Chondrocyte (in vitro differentiated cells): Measurements from ENCODE around the gene SEMA7A. TPM values are rescaled to one million over a fixed set of nuclear protein-coding genes. Genes with fewer than 3 reads are reported as not detected.

Source experiments
- DNase-seq: peaks from one replicate; pipeline ENCODE4 v3.0.0; 2021; ENCODE audit warnings: mixed read lengths, low spot score
- H3K27ac Mint-ChIP-seq: one replicate; pipeline ENCODE4 v1.8.0; 2021; ENCODE audit warnings: mild to moderate bottlenecking, moderate library complexity, mixed read lengths; ENCODE audit not compliant: unreplicated experiment
- H3K27me3 Mint-ChIP-seq: 2 replicates; pipeline ENCODE4 v1.8.0; 2021; ENCODE audit warnings: low read depth, mixed read lengths
- H3K36me3 Mint-ChIP-seq: 2 replicates; pipeline ENCODE4 v1.8.0; 2021; ENCODE audit warnings: low read depth, mixed read lengths
- H3K4me1 Mint-ChIP-seq: 2 replicates; pipeline ENCODE4 v1.8.0; 2021; ENCODE audit warnings: low read depth, mild to moderate bottlenecking, mixed read lengths
- H3K4me3 Mint-ChIP-seq: one replicate; pipeline ENCODE4 v1.8.0; 2021; ENCODE audit warnings: mild to moderate bottlenecking, moderate library complexity, mixed read lengths; ENCODE audit not compliant: unreplicated experiment
- H3K9me3 Mint-ChIP-seq: 2 replicates; pipeline ENCODE4 v1.8.0; 2021; ENCODE audit warnings: low read depth, mixed read lengths
- total RNA-seq: library from RNA; stranded (reverse); gene quantifications from 3 replicates; pipeline ENCODE4 v1.2.1, GENCODE V29; 2021
- TF ChIP-seq, protein P1 (sequence below): fragments of 200-600 bp; sonication (generic); IDR thresholded peaks from 2 replicates; pipeline ENCODE4 v1.5.0; 2021; ENCODE audit warnings: antibody characterized with exemption, mild to moderate bottlenecking, moderate library complexity

SEMA7A gene
- total RNA-seq, 1 donor from 2014 or later, result 2.3 TPM

DNA sequence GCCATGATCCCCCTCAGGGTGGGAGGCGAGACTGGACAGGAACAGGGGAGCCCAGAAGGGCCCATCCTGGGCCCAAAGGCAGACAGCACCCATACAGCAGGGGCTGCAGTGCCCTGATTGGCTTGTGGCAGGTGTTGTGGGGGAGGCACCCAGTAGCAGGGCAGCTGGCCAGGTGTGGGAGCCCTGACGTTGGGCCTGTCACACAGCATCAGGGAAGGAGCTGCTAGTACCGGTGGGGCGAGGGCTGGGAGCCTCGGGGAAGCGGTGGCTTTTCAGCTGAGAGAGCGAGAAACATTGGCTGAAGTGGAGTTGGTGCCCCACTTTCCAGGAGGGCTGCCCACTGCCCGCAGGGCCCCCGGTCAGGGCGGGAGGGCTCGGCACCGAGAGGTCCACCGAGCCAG is 46.6 kb downstream of the SEMA7A start:
- TF ChIP-seq, protein P1, sequence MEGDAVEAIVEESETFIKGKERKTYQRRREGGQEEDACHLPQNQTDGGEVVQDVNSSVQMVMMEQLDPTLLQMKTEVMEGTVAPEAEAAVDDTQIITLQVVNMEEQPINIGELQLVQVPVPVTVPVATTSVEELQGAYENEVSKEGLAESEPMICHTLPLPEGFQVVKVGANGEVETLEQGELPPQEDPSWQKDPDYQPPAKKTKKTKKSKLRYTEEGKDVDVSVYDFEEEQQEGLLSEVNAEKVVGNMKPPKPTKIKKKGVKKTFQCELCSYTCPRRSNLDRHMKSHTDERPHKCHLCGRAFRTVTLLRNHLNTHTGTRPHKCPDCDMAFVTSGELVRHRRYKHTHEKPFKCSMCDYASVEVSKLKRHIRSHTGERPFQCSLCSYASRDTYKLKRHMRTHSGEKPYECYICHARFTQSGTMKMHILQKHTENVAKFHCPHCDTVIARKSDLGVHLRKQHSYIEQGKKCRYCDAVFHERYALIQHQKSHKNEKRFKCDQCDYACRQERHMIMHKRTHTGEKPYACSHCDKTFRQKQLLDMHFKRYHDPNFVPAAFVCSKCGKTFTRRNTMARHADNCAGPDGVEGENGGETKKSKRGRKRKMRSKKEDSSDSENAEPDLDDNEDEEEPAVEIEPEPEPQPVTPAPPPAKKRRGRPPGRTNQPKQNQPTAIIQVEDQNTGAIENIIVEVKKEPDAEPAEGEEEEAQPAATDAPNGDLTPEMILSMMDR, result no peak
- H3K36me3 Mint-ChIP-seq, result no peaks in the 10 kb centered on the region
- no peak overlapping the region for H3K4me3 Mint-ChIP-seq
- no peaks in the 10 kb centered on the region for H3K27me3 Mint-ChIP-seq
- DNase-seq, result no peak
- H3K9me3 Mint-ChIP-seq, result no peaks in the 10 kb centered on the region
- no peak overlapping the region for H3K27ac Mint-ChIP-seq
- H3K4me1 Mint-ChIP-seq, result no peaks in the 10 kb centered on the region

DNA sequence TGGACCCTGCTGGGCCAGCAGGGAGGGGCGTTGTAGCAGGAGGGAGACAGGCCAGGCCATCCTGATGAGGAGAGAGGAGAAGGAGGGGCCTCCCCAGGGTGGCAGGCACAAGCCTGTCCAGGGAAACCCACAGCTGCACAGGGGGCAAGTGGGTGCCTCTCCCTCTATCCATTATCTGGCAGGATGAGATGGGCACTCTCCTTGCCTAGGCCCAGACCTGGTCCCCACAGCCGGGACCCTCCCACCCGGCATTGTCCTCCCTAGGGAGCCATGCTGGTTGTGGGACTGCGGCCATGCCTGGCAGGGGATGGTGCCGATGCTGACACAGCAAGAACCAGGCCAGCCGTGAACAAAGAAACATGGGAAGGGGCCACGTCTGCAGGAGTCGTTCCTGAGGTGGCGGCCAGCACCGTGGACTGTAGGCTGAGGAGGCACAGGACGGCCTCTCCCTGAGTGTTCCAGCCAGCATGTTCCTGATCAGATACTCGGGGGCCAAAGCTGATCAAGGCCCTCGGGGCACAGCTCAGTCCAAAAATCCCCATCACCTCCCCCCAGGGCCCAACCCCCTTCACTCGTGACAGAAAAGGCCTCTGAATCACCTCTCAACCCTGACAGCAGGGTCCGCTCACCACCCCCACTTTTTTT is 47.1 kb downstream of the SEMA7A start:
- H3K36me3 Mint-ChIP-seq, result no peaks in the 10 kb centered on the region
- TF ChIP-seq, protein P1, result no peak
- H3K27ac Mint-ChIP-seq, result no peak overlapping the region
- H3K27me3 Mint-ChIP-seq, result no peaks in the 10 kb centered on the region
- no peak overlapping the region for H3K4me3 Mint-ChIP-seq
- H3K9me3 Mint-ChIP-seq, result no peaks in the 10 kb centered on the region
- no peak for DNase-seq
- H3K4me1 Mint-ChIP-seq, result no peaks in the 10 kb centered on the region

DNA sequence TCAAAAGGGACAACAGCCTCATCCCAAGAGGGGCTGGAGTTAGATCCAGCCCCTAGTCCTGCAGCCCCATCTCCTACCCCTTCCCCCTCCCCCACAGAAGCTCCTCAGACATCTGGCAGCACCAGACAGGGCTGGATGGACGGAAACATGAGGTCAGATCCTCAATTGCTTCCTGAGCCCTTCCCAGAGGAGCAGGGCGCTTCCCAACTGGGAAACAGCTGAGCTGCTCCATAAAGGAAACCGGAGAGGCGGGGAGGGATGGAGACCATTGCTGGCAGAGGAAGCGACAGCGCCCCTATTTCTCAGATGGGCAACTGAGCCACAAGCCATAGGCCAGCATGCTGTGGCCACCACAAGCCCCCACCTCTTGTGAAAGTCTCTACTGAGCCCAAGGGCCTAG is 48.0 kb downstream of the SEMA7A start:
- Mint-ChIP-seq H3K9me3 (no peaks in the 10 kb centered on the region), H3K4me3 (no peak overlapping the region), H3K27ac (no peak overlapping the region), H3K27me3 (no peaks in the 10 kb centered on the region), H3K36me3 (no peaks in the 10 kb centered on the region), H3K4me1 (no peaks in the 10 kb centered on the region)
- TF ChIP-seq, protein P1, result no peak
- DNase-seq, result no peak

DNA sequence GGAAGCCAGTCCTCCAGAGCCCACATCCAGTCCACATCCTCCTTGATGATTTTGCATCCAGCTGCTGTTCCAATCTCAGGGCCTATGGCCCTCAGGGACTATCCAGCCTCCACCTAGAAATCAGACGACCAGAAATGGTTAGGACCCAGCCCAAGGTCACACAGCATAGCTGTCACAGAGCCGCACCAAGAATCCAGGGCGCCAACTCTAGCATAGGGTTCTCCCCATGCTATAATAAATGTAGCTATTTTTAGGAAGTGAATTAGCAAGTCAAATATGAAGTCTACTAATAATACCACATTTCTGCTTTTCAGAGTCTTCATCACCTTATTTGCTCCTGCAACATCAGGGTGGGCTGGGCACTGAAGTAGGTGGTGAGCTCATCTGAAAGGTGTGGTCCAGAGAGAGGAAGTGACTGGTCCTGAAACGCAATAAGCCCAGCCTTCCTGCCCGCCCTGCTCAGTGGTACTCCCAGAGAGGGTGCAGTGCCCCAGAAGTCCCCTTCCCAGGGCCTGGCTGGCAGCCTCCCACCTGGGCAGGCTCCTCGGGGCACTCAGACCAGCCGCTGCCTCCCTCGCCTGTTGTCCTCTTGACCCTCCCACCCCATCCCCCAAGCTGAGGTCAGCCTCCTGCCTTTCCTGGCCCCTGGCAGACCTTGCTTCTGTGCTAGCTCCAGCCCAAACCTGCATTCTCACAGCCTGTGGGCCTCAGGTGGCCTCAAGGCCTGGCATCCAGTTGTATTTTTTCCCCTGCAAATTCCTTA is 48.7 kb downstream of the SEMA7A start:
- Mint-ChIP-seq H3K4me1 (no peaks in the 10 kb centered on the region), H3K27ac (no peak overlapping the region)
- DNase-seq, result no peak

DNA sequence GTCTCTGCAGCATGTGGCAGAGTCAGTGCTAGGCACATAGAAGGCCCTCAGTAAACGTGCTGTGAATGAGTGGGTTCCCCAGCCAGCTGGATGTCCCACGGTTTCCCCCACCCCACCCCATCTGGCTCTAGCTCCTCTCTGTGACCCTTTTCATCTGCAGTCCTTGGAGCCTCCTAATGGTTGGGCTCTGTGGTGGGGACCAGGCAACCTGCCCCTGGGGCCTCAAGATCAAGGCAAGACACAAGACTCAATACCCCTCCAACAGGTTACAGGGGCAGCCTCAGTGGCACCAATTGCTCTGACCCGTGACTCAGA is 49.2 kb downstream of the SEMA7A start:
- H3K27ac Mint-ChIP-seq, result no peak overlapping the region
- no peak for DNase-seq
- TF ChIP-seq, protein P1, result no peak
- no peak overlapping the region for H3K4me3 Mint-ChIP-seq
- no peaks in the 10 kb centered on the region for H3K4me1 Mint-ChIP-seq
- H3K27me3 Mint-ChIP-seq, result no peaks in the 10 kb centered on the region
- no peaks in the 10 kb centered on the region for H3K9me3 Mint-ChIP-seq
- H3K36me3 Mint-ChIP-seq, result no peaks in the 10 kb centered on the region

More for the DNA sequence above, 48.7 kb downstream of the SEMA7A start:
- Mint-ChIP-seq H3K4me3 (no peak overlapping the region), H3K27me3 (no peaks in the 10 kb centered on the region), H3K36me3 (no peaks in the 10 kb centered on the region), H3K9me3 (no peaks in the 10 kb centered on the region)
- TF ChIP-seq, protein P1, result no peak
